ENCODE results near the gene PLCH1.
"Not testable (repeated sequence)": the region's sequence is repeated elsewhere in the genome, so short reads cannot be mapped to it uniquely, and the experiment has no call there.

The PLCH1 gene

GRCh38 chr3:155640098-155640497 is 104.8 kb downstream of the PLCH1 start:
- Histone ChIP-seq H3K9me3 (no peaks in the 10 kb centered on the region), H3K4me1 (no peaks in the 10 kb centered on the region), H3K4me3 (ENCODE audit: low read depth, low read length) (no peak overlapping the region), H3K27me3 (no peaks in the 10 kb centered on the region), H3K36me3 (no peaks in the 10 kb centered on the region)
- DNase-seq: no peak
- TF ChIP-seq CTCF (IDR thresholded peaks at IDR 0.05; ENCODE audit: low read depth, low read length): no peak

GRCh38 chr3:155639462-155640055 is 105.3 kb downstream of the PLCH1 start:
- Histone ChIP-seq H3K36me3 (no peaks in the 10 kb centered on the region), H3K27me3 (no peaks in the 10 kb centered on the region), H3K4me1 (no peaks in the 10 kb centered on the region), H3K4me3 (ENCODE audit: low read depth, low read length) (no peak overlapping the region), H3K9me3 (no peaks in the 10 kb centered on the region)
- no peak for TF ChIP-seq CTCF (IDR thresholded peaks at IDR 0.05; ENCODE audit: low read depth, low read length)
- no peak for DNase-seq

GRCh38 chr3:155638461-155638860 is 106.4 kb downstream of the PLCH1 start:
- not testable (repeated sequence) for H3K9me3 ChIP-seq; DNase-seq; H3K36me3 ChIP-seq; H3K27me3 ChIP-seq; H3K4me1 ChIP-seq; H3K4me3 ChIP-seq (ENCODE audit: low read depth, low read length)

GRCh38 chr3:155637567-155637966 is 107.3 kb downstream of the PLCH1 start:
- Histone ChIP-seq H3K4me3 (ENCODE audit: low read depth, low read length) (no peak overlapping the region), H3K27me3 (no peaks in the 10 kb centered on the region), H3K36me3 (no peaks in the 10 kb centered on the region), H3K4me1 (no peaks in the 10 kb centered on the region), H3K9me3 (no peaks in the 10 kb centered on the region)
- no peak for TF ChIP-seq CTCF (IDR thresholded peaks at IDR 0.05; ENCODE audit: low read depth, low read length)
- no peak for DNase-seq

- no peaks in the 10 kb centered on the region for H3K36me3 ChIP-seq
- H3K9me3 ChIP-seq: no peaks in the 10 kb centered on the region
- no peak for DNase-seq
- no peak for TF ChIP-seq CTCF (IDR thresholded peaks at IDR 0.05; ENCODE audit: low read depth, low read length)
- H3K4me3 ChIP-seq (ENCODE audit: low read depth, low read length): no peak overlapping the region
- no peaks in the 10 kb centered on the region for H3K4me1 ChIP-seq
- no peaks in the 10 kb centered on the region; the same call in 1 of the 2 replicates for H3K27me3 ChIP-seq
Measured at GRCh38 chr3:155635056-155635455, 109.8 kb downstream of the PLCH1 start.

GRCh38 chr3:155634121-155634719 is 110.7 kb downstream of the PLCH1 start:
- no peaks in the 10 kb centered on the region for H3K36me3 ChIP-seq
- H3K4me1 ChIP-seq: no peaks in the 10 kb centered on the region
- no peaks in the 10 kb centered on the region; the same call in 1 of the 2 replicates for H3K27me3 ChIP-seq
- no peaks in the 10 kb centered on the region for H3K9me3 ChIP-seq
- no peak for TF ChIP-seq CTCF (IDR thresholded peaks at IDR 0.05; ENCODE audit: low read depth, low read length)
- no peak overlapping the region for H3K4me3 ChIP-seq (ENCODE audit: low read depth, low read length)
- no peak for DNase-seq

Measured in BE2C (cell line).